Measurements from ENCODE around the gene UCK2. TPM values are rescaled to one million over a fixed set of nuclear protein-coding genes. Genes with fewer than 3 reads are reported as not detected.

The UCK2 gene
- total RNA-seq, 2 donors from 2014 or later: 39.6 to 69.0 TPM

DNA sequence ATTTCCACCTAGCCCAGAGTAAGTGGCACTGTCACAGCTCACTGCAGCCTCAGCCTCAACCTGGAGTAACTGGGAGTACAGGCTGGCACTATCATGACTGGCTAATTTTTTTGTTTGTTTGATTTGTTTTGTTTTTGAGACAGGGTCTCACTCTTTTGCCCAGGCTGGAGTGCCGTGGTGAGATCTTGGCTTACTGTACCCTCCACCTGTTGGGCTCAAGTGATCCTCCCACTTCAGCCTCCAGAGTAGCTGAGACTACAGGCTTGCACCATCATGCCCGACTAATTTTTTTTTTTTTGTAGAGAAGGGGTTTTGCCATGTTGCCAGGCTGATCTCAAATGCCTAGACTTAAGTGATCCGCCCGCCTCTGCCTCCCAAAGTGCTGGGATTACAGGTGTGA lies 2.5 kb downstream of the UCK2 start:
- intact Hi-C loops (cut with DNase I): loop anchor here (5.0 kb wide), 1 partner anchor 82 kb away; no protein-coding TSS in a partner anchor
- DNase-seq: no peak
- Histone ChIP-seq H3K36me3 (no peaks in the 10 kb centered on the region), H3K27me3 (no peaks in the 10 kb centered on the region), H3K9ac (ENCODE audit: low read depth in 2 of 2, low read length in 2 of 2) (no peak overlapping the region), H3K27ac (no peak overlapping the region), H3K9me3 (no peaks in the 10 kb centered on the region), H3K4me1 (peaks cover 6% of the 10 kb centered on the region), H3K4me3 (no peak overlapping the region)
- TF ChIP-seq, protein P1, sequence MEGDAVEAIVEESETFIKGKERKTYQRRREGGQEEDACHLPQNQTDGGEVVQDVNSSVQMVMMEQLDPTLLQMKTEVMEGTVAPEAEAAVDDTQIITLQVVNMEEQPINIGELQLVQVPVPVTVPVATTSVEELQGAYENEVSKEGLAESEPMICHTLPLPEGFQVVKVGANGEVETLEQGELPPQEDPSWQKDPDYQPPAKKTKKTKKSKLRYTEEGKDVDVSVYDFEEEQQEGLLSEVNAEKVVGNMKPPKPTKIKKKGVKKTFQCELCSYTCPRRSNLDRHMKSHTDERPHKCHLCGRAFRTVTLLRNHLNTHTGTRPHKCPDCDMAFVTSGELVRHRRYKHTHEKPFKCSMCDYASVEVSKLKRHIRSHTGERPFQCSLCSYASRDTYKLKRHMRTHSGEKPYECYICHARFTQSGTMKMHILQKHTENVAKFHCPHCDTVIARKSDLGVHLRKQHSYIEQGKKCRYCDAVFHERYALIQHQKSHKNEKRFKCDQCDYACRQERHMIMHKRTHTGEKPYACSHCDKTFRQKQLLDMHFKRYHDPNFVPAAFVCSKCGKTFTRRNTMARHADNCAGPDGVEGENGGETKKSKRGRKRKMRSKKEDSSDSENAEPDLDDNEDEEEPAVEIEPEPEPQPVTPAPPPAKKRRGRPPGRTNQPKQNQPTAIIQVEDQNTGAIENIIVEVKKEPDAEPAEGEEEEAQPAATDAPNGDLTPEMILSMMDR (IDR thresholded peaks at IDR 0.05): no peak

DNA sequence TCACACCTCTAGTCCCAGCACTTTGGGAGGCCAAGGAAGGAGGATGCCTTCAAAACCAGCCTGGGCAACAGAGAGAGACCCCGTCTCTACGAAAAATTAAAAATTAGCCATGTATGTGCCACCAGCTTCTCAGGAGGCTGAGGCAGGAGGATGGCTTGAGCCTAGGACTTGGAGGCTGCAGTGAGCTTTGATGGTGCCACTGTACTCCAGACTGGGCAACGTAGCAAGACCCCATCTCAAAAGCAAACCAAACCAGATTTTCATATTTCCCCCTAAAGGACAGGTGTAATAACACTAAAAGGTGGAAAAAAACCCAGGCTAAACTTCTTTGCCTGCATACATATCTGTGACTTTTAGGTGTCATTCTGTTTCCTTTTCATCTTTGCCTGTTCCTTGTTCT lies 3.7 kb downstream of the UCK2 start:
- intact Hi-C loops (cut with DNase I): loop anchor here (5.0 kb wide), 1 partner anchor 81 kb away; no protein-coding TSS in a partner anchor
- no peaks in the 10 kb centered on the region for H3K9me3 ChIP-seq
- no peak overlapping the region for H3K9ac ChIP-seq (ENCODE audit: low read depth in 2 of 2, low read length in 2 of 2)
- H3K36me3 ChIP-seq: no peaks in the 10 kb centered on the region
- DNase-seq: no peak
- no peak overlapping the region for H3K27ac ChIP-seq
- H3K4me3 ChIP-seq: no peak overlapping the region
- H3K27me3 ChIP-seq: no peaks in the 10 kb centered on the region
- TF ChIP-seq, protein P1 (IDR thresholded peaks at IDR 0.05): no peak
- H3K4me1 ChIP-seq: peaks cover 6% of the 10 kb centered on the region

DNA sequence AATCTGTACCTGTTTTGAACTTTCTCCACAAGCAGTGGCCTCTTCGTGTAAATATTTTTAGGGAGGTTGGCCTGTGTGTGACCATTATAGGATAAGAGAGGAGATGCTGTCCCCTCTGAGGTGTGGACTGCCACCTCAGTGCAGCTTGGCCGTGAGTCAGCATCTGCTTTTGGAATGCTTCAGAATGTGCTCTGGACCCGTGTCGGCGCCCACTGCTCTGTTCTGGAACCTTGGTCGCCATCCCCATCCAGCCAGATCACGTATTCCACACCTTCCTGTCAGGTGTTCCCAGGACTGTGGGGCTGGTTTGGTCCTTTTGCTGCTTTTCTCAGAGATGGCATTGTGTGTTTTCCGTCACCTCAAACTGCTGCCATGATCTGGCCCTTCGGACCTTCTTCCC lies 5.5 kb downstream of the UCK2 start:
- H3K27ac ChIP-seq: no peak overlapping the region
- DNase-seq: no peak
- no peaks in the 10 kb centered on the region for H3K27me3 ChIP-seq
- intact Hi-C loops (cut with DNase I): loop anchor here (5.0 kb wide), 1 partner anchor 79 kb away; no protein-coding TSS in a partner anchor
- no peaks in the 10 kb centered on the region for H3K36me3 ChIP-seq
- no peak overlapping the region for H3K4me3 ChIP-seq
- peaks cover 3% of the 10 kb centered on the region for H3K4me1 ChIP-seq
- TF ChIP-seq, protein P1 (IDR thresholded peaks at IDR 0.05): no peak
- H3K9ac ChIP-seq (ENCODE audit: low read depth in 2 of 2, low read length in 2 of 2): no peak overlapping the region
- no peaks in the 10 kb centered on the region for H3K9me3 ChIP-seq

DNA sequence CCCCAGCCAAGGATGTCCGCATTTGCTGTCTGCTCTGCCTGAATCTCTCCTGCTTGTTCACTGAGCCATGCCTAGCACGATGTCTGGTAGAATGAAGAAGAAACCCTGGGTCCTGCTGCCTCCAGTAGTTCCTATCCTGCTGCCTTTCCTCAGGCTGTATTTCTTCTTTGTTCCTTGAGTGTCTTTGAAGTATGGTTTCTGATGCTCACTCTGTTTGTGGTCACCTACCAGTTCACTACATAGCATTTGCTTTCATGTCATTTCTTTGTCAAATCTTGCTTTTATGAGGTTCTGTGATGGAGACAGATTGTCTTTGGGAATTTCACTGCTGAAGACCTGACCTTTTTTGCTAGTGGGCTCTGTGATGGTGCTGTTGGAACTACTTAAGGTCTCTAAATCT lies 5.9 kb downstream of the UCK2 start:
- H3K4me3 ChIP-seq: no peak overlapping the region
- H3K4me1 ChIP-seq: peaks cover 3% of the 10 kb centered on the region
- H3K27ac ChIP-seq: no peak overlapping the region
- no peaks in the 10 kb centered on the region for H3K27me3 ChIP-seq
- no peaks in the 10 kb centered on the region for H3K9me3 ChIP-seq
- H3K36me3 ChIP-seq: no peaks in the 10 kb centered on the region
- intact Hi-C loops (cut with DNase I): loop anchor here (5.0 kb wide), 1 partner anchor 79 kb away; no protein-coding TSS in a partner anchor
- DNase-seq: no peak
- no peak overlapping the region for H3K9ac ChIP-seq (ENCODE audit: low read depth in 2 of 2, low read length in 2 of 2)
- TF ChIP-seq, protein P1 (IDR thresholded peaks at IDR 0.05): no peak

DNA sequence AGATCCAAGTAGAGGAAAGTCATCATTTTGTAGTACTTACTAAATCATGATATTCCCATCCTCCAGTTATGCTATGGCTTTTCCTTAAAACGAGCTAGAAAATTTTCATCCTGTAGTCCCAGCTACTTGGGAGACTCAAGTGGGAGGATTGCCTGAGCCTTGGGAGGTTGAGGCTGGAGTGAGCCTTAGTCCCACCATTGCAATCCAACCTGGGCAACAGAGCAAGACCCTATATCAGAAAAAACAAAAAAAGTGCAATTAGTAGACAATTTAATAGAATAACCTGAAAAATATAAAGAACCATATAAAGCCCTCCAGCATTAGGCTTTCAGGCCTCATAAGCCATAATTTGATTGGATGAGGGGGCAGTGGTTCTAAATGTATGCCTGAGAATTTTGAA lies 6.8 kb downstream of the UCK2 start:
- Histone ChIP-seq H3K9ac (ENCODE audit: low read depth in 2 of 2, low read length in 2 of 2) (no peak overlapping the region), H3K4me3 (no peak overlapping the region), H3K36me3 (no peaks in the 10 kb centered on the region), H3K9me3 (no peaks in the 10 kb centered on the region), H3K4me1 (peaks cover 3% of the 10 kb centered on the region), H3K27me3 (no peaks in the 10 kb centered on the region), H3K27ac (no peak overlapping the region)
- no peak for DNase-seq
- intact Hi-C loops (cut with DNase I): loop anchor here (5.0 kb wide), 1 partner anchor 78 kb away; no protein-coding TSS in a partner anchor
- TF ChIP-seq, protein P1 (IDR thresholded peaks at IDR 0.05): no peak
